Ectodermal cell (in vitro differentiated cells): ENCODE results near the gene GRAMD1A.
"Not testable (repeated sequence)": the region's sequence is repeated elsewhere in the genome, so short reads cannot be mapped to it uniquely, and the experiment has no call there.

Source experiments
- H3K27ac ChIP-seq: 2 replicates; pipeline ENCODE4 v1.7.0; 2013; ENCODE audit warnings: mild to moderate bottlenecking, low read depth, low read length; ENCODE audit not compliant: insufficient read depth, poor library complexity, severe bottlenecking
- H3K27me3 ChIP-seq: 2 replicates; pipeline ENCODE4 v1.7.0; 2013; ENCODE audit warnings: mild to moderate bottlenecking, low read length; ENCODE audit not compliant: insufficient read depth, control insufficient read depth, poor library complexity, severe bottlenecking
- H3K36me3 ChIP-seq: one replicate; pipeline ENCODE4 v1.7.0; 2013; ENCODE audit warnings: low read length; ENCODE audit not compliant: control insufficient read depth, insufficient read depth
- H3K4me1 ChIP-seq: one replicate; pipeline ENCODE4 v1.7.0; 2013; ENCODE audit warnings: low read length; ENCODE audit not compliant: control insufficient read depth, insufficient read depth
- H3K4me3 ChIP-seq: 2 replicates; pipeline ENCODE4 v1.7.0; 2013; ENCODE audit warnings: low read depth, low read length, control low read depth; ENCODE audit not compliant: insufficient read depth
- H3K9me3 ChIP-seq: 2 replicates; pipeline ENCODE4 v1.7.0; 2013; ENCODE audit warnings: mild to moderate bottlenecking, low read length, moderate library complexity; ENCODE audit not compliant: control insufficient read depth
- WGBS, 2 experiments: methylation state at CpG; one replicate each; pipeline ENCODE4 v1.1.7; 2013; ENCODE audit warnings: missing lambda C conversion rate in 2 of 2; 5-methylcytosine and 5-hydroxymethylcytosine counted together

The GRAMD1A gene

GRCh38 chr19:35029275-35029736 lies 29.2 kb downstream of the GRAMD1A start:
- H3K27ac ChIP-seq, H3K4me3 ChIP-seq, H3K4me1 ChIP-seq, H3K9me3 ChIP-seq: not testable (repeated sequence)
- Histone ChIP-seq H3K27me3 (peaks cover 37% of the 10 kb centered on the region), H3K36me3 (peaks cover 11% of the 10 kb centered on the region)
- WGBS, 2 experiments = 69 to 79% methylated on average over 11 of the region's 11 CpGs

- peaks cover 9% of the 10 kb centered on the region for H3K36me3 ChIP-seq
- 23 to 25% methylated on average over 11 of the region's 11 CpGs for WGBS, 2 experiments
- peaks cover 37% of the 10 kb centered on the region for H3K27me3 ChIP-seq
- no peaks in the 10 kb centered on the region for H3K9me3 ChIP-seq
- peak overlapping the region; percentile 51 for H3K4me3 ChIP-seq
- no peak overlapping the region for H3K27ac ChIP-seq
- no peaks in the 10 kb centered on the region for H3K4me1 ChIP-seq
Measured at GRCh38 chr19:35029737-35030256, 29.7 kb downstream of the GRAMD1A start.

DNA sequence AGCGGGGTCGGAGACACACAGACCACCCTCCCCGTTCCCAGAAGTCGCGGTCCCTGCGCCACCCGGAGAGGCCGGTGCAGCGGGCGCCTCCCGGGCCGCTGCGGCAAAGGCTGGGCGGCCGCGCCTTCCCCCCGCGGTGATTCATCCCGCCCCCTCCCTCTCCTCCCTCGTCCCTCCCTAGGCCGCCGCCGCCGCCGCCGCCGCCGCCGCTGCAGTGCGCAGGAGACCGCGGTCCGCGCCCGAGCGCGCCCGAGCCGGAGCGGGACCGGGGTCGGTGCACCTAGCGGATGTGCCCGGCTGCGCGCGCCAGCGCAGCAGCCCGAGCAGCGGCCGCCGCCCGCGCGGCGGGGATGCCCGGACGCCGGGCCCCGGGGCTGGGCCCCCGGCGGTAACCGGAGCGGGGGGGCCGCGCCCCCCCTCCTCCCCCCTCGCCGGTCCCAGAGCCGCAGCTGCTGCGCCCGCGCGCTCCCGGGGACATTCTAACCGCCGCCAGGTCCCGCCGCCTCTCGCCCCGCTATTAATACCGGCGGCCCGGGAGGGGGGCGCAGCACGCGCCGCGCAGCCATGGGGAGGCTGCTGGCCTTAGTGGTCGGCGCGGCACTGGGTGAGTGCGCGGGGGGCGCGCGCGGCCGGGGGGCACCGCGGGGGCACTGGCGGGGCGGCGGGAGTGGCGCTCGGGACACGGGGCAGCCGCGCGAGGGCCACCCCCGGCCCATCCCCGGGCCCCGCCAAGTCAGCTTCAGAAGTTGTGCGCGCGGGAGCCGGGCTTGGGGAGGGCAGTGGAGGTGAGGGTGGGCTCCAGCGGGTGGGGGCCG lies 30.3 kb downstream of the GRAMD1A start, which contains the start of gene SCN1B:
TSS of gene SCN1B (plus strand) at position 214 of the 815 bp plus-strand sequence. CDS start at position 565, 351 bp downstream.
- Histone ChIP-seq H3K27ac (no peak within 1 kb of the TSS), H3K27me3 (peaks cover 37% of the 10 kb centered on the region), H3K4me1 (no peaks in the 10 kb centered on the region), H3K9me3 (no peaks in the 10 kb centered on the region), H3K4me3 (peak within 1 kb of the TSS; percentile 51), H3K36me3 (peaks cover 9% of the 10 kb centered on the region)
- 0% methylated on average over 117 of the region's 118 CpGs for WGBS, 2 experiments

- Histone ChIP-seq H3K4me3 (peak overlapping the region; percentile 51), H3K27me3 (peaks cover 37% of the 10 kb centered on the region), H3K9me3 (no peaks in the 10 kb centered on the region), H3K27ac (no peak overlapping the region), H3K4me1 (no peaks in the 10 kb centered on the region), H3K36me3 (peaks cover 5% of the 10 kb centered on the region)
- 1 to 2% methylated on average over 31 of the region's 31 CpGs for WGBS, 2 experiments
Measured at GRCh38 chr19:35031072-35031881, 31.2 kb downstream of the GRAMD1A start.

GRCh38 chr19:35032356-35032865 lies 32.3 kb downstream of the GRAMD1A start:
- no peak overlapping the region for H3K27ac ChIP-seq
- no peak overlapping the region for H3K4me3 ChIP-seq
- H3K9me3 ChIP-seq = no peaks in the 10 kb centered on the region
- H3K27me3 ChIP-seq = peaks cover 37% of the 10 kb centered on the region
- H3K36me3 ChIP-seq = peaks cover 4% of the 10 kb centered on the region
- no peaks in the 10 kb centered on the region for H3K4me1 ChIP-seq
- 94 to 95% methylated on average over 17 of the region's 17 CpGs for WGBS, 2 experiments

DNA sequence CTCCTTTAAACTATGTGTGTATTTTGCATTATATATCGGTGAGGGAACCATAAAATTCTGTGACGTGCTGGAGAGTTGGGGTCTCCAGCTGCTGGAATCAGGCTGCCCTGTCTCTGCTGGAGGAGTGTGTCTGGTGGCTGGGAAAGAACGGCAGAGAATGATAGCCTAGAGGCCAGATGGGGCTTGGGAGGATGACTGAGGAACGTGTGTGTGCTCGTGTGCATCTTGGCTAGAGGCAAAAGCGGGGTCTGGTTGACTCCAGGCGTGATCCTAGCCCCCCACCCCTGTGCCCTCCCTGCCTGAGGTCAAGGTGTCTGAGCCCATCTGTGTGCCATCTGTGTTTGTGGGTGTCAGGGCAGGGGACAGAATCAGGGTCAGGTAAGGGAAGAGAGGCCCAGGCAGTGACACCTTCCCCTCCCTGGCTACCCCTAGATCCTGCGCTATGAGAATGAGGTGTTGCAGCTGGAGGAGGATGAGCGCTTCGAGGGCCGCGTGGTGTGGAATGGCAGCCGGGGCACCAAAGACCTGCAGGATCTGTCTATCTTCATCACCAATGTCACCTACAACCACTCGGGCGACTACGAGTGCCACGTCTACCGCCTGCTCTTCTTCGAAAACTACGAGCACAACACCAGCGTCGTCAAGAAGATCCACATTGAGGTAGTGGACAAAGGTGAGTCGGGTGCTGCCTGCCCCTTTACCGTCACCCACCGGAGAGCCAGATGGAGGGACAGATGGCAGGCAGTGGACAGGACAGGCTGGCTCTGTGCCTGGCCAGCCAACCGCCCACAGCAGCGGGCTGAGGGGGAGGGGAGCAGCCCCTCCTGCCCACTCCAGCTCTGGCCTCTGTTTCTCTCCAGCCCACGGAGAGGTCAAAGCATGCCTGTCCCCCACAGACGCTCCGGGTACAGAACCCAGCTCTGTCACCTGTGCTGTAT lies 33.2 kb downstream of the GRAMD1A start:
- H3K27ac ChIP-seq = no peak overlapping the region
- no peak overlapping the region for H3K4me3 ChIP-seq
- 93 to 94% methylated on average over 30 of the region's 30 CpGs for WGBS, 2 experiments
- H3K9me3 ChIP-seq = no peaks in the 10 kb centered on the region
- no peaks in the 10 kb centered on the region for H3K36me3 ChIP-seq
- H3K27me3 ChIP-seq = peaks cover 37% of the 10 kb centered on the region
- no peaks in the 10 kb centered on the region for H3K4me1 ChIP-seq

DNA sequence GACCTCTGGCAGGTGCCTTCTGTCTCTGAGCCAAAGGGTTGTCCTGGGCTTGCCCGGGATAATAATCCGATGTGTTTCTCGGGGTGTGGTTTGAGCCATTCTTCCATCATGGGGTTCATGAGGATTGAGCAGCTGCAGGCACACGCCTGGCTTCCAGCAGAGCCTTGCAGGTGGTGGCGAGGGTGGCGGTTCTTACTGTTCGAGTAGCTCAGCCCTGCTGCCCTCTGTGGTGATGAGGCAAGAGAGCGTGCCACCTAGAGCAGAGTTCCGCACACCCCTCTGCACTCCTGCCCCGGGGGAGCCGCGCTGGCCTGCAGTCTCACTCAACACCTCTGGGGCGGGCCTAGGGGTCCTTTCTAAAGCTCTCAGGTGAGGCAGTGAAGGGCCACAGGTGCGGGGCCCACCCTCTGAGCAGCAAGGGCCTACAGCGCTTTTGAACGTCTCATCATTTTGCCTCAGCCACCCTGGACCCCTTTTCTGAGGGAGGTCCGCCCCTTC lies 33.9 kb downstream of the GRAMD1A start:
- H3K9me3 ChIP-seq = no peaks in the 10 kb centered on the region
- no peaks in the 10 kb centered on the region for H3K4me1 ChIP-seq
- peaks cover 36% of the 10 kb centered on the region for H3K27me3 ChIP-seq
- H3K4me3 ChIP-seq = no peak overlapping the region
- H3K36me3 ChIP-seq = no peaks in the 10 kb centered on the region
- 95% methylated on average over 17 of the region's 17 CpGs for WGBS, 2 experiments
- no peak overlapping the region for H3K27ac ChIP-seq

DNA sequence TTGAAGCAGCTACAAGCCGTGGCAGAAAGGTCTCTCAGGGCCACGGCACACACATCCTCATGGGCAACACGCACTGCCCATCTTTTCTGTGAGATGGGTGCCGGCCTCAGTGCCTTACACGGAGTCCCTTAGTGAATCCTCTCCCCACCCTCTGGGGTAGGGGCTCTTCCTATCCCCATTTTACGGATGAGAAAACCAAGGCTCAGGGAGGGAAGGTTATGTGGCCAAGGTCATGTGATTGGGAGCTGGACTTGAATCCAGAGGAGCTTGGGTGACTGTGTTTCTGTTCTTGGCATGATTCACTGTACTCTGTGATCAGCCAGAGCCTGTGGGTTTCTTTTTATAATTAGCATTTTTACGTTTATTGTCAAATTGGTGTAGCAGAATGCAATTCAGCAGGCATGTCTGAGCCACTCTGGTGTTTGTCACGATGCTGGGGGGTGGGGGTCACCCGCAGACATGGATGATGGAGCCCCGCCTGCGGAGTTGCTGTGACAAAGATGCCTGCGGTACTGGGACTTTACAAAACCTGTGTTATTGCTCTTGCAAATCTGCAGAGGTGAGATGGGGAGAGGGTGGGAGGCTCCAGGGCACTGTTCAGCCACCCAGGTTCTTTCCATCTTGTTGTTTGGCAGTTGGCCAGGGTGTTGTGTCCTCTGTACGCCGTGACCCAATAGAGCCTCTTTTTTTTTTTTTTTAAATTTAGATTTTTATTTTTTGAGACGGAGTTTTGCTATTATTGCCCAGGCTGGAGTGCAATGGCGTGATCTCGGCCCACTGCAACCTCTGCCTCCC lies 34.7 kb downstream of the GRAMD1A start:
- peaks cover 2% of the 10 kb centered on the region for H3K4me1 ChIP-seq
- no peaks in the 10 kb centered on the region for H3K9me3 ChIP-seq
- WGBS, 2 experiments = 92 to 93% methylated on average over 17 of the region's 17 CpGs

More for the DNA sequence above, 34.7 kb downstream of the GRAMD1A start:
- peaks cover 29% of the 10 kb centered on the region for H3K27me3 ChIP-seq
- no peak overlapping the region for H3K27ac ChIP-seq
- no peak overlapping the region for H3K4me3 ChIP-seq
- H3K36me3 ChIP-seq = no peaks in the 10 kb centered on the region
